ENCODE data around the gene NEDD8.
A peak's percentile ranks its signal among the peaks of the same experiment; 100 is the strongest.
"Not testable (repeated sequence)": the region's sequence is repeated elsewhere in the genome, so short reads cannot be mapped to it uniquely, and the experiment has no call there.

The NEDD8 gene

GRCh38 chr14:24226473-24226872, 5.7 kb downstream of the NEDD8 start:
- Histone ChIP-seq H3K27me3 (ENCODE audit: control insufficient read depth in 1 of 2, insufficient read depth in 2 of 2, low read length in 2 of 2) (no peaks in the 10 kb centered on the region), H3K4me1 (ENCODE audit: control insufficient read depth in 1 of 2, insufficient read depth in 2 of 2, low read length in 2 of 2) (peaks cover 8% of the 10 kb centered on the region in 2 donors), H3K9ac (ENCODE audit: low read depth in 1 of 2, low read length in 2 of 2) (no peak overlapping the region), H3K4me3 (ENCODE audit: low read depth in 1 of 2, low read length in 2 of 2) (no peak overlapping the region), H3K27ac (ENCODE audit: low read depth, low read length) (no peak overlapping the region), H3K36me3 (ENCODE audit: control insufficient read depth in 1 of 2, insufficient read depth in 2 of 2, low read length in 2 of 2) (no peaks in the 10 kb centered on the region), H3K9me3 (ENCODE audit: control insufficient read depth in 1 of 2, low read length in 2 of 2) (no peaks in the 10 kb centered on the region)

GRCh38 chr14:24224618-24225071, 7.5 kb downstream of the NEDD8 start:
- no peaks in the 10 kb centered on the region for H3K9me3 ChIP-seq (ENCODE audit: control insufficient read depth in 1 of 2, low read length in 2 of 2)
- no peaks in the 10 kb centered on the region for H3K36me3 ChIP-seq (ENCODE audit: control insufficient read depth in 1 of 2, insufficient read depth in 2 of 2, low read length in 2 of 2)
- no peaks in the 10 kb centered on the region for H3K27me3 ChIP-seq (ENCODE audit: control insufficient read depth in 1 of 2, insufficient read depth in 2 of 2, low read length in 2 of 2)
- no peak overlapping the region for H3K4me3 ChIP-seq (ENCODE audit: low read depth in 1 of 2, low read length in 2 of 2)
- no peak overlapping the region for H3K27ac ChIP-seq (ENCODE audit: low read depth, low read length)
- no peak overlapping the region for H3K9ac ChIP-seq (ENCODE audit: low read depth in 1 of 2, low read length in 2 of 2)
- no peaks in the 10 kb centered on the region for H3K4me1 ChIP-seq (ENCODE audit: control insufficient read depth in 1 of 2, insufficient read depth in 2 of 2, low read length in 2 of 2)

- not testable (repeated sequence) for H3K27ac ChIP-seq (ENCODE audit: low read depth, low read length); H3K36me3 ChIP-seq (ENCODE audit: control insufficient read depth in 1 of 2, insufficient read depth in 2 of 2, low read length in 2 of 2); H3K9ac ChIP-seq (ENCODE audit: low read depth in 1 of 2, low read length in 2 of 2); H3K4me3 ChIP-seq (ENCODE audit: low read depth in 1 of 2, low read length in 2 of 2); H3K9me3 ChIP-seq (ENCODE audit: control insufficient read depth in 1 of 2, low read length in 2 of 2); H3K27me3 ChIP-seq (ENCODE audit: control insufficient read depth in 1 of 2, insufficient read depth in 2 of 2, low read length in 2 of 2); H3K4me1 ChIP-seq (ENCODE audit: control insufficient read depth in 1 of 2, insufficient read depth in 2 of 2, low read length in 2 of 2)
Observed at GRCh38 chr14:24222987-24223386, 9.2 kb downstream of the NEDD8 start.

GRCh38 chr14:24219521-24219920, 12.6 kb downstream of the NEDD8 start:
- H3K36me3 ChIP-seq (ENCODE audit: control insufficient read depth in 1 of 2, insufficient read depth in 2 of 2, low read length in 2 of 2), result peaks cover 0 to 12% of the 10 kb centered on the region in 2 donors

GRCh38 chr14:24219080-24219479, 13.1 kb downstream of the NEDD8 start:
- no peak overlapping the region for H3K27ac ChIP-seq (ENCODE audit: low read depth, low read length)

More at GRCh38 chr14:24219521-24219920, 12.6 kb downstream of the NEDD8 start:
- Histone ChIP-seq H3K9me3 (ENCODE audit: control insufficient read depth in 1 of 2, low read length in 2 of 2) (no peaks in the 10 kb centered on the region), H3K4me3 (ENCODE audit: low read depth in 1 of 2, low read length in 2 of 2) (no peak overlapping the region), H3K27me3 (ENCODE audit: control insufficient read depth in 1 of 2, insufficient read depth in 2 of 2, low read length in 2 of 2) (no peaks in the 10 kb centered on the region), H3K4me1 (ENCODE audit: control insufficient read depth in 1 of 2, insufficient read depth in 2 of 2, low read length in 2 of 2) (peaks cover 5 to 8% of the 10 kb centered on the region in 2 donors), H3K27ac (ENCODE audit: low read depth, low read length) (no peak overlapping the region), H3K9ac (ENCODE audit: low read depth in 1 of 2, low read length in 2 of 2) (no peak overlapping the region)

GRCh38 chr14:24216876-24217275, 15.3 kb downstream of the NEDD8 start:
- H3K4me3 ChIP-seq (ENCODE audit: low read depth in 1 of 2, low read length in 2 of 2); H3K9me3 ChIP-seq (ENCODE audit: control insufficient read depth in 1 of 2, low read length in 2 of 2); H3K9ac ChIP-seq (ENCODE audit: low read depth in 1 of 2, low read length in 2 of 2); H3K27me3 ChIP-seq (ENCODE audit: control insufficient read depth in 1 of 2, insufficient read depth in 2 of 2, low read length in 2 of 2); H3K27ac ChIP-seq (ENCODE audit: low read depth, low read length): not testable (repeated sequence)
- Histone ChIP-seq H3K36me3 (ENCODE audit: control insufficient read depth in 1 of 2, insufficient read depth in 2 of 2, low read length in 2 of 2) (peaks cover 0 to 12% of the 10 kb centered on the region in 2 donors), H3K4me1 (ENCODE audit: control insufficient read depth in 1 of 2, insufficient read depth in 2 of 2, low read length in 2 of 2) (peaks cover 16 to 21% of the 10 kb centered on the region in 2 donors)

More at GRCh38 chr14:24219080-24219479, 13.1 kb downstream of the NEDD8 start:
- Histone ChIP-seq H3K9me3 (ENCODE audit: control insufficient read depth in 1 of 2, low read length in 2 of 2) (no peaks in the 10 kb centered on the region), H3K9ac (ENCODE audit: low read depth in 1 of 2, low read length in 2 of 2) (no peak overlapping the region), H3K36me3 (ENCODE audit: control insufficient read depth in 1 of 2, insufficient read depth in 2 of 2, low read length in 2 of 2) (peaks cover 0 to 12% of the 10 kb centered on the region in 2 donors), H3K27me3 (ENCODE audit: control insufficient read depth in 1 of 2, insufficient read depth in 2 of 2, low read length in 2 of 2) (no peaks in the 10 kb centered on the region), H3K4me3 (ENCODE audit: low read depth in 1 of 2, low read length in 2 of 2) (no peak overlapping the region), H3K4me1 (ENCODE audit: control insufficient read depth in 1 of 2, insufficient read depth in 2 of 2, low read length in 2 of 2) (peaks cover 9 to 12% of the 10 kb centered on the region in 2 donors)

GRCh38 chr14:24216345-24216699, 15.8 kb downstream of the NEDD8 start:
- peaks cover 16 to 21% of the 10 kb centered on the region in 2 donors for H3K4me1 ChIP-seq (ENCODE audit: control insufficient read depth in 1 of 2, insufficient read depth in 2 of 2, low read length in 2 of 2)
- H3K27ac ChIP-seq (ENCODE audit: low read depth, low read length), result no peak overlapping the region
- peak overlapping the region in 1 of 2 donors; percentile 34 for H3K9ac ChIP-seq (ENCODE audit: low read depth in 1 of 2, low read length in 2 of 2)
- peak overlapping the region; percentile 84 to 96 for H3K4me3 ChIP-seq (ENCODE audit: low read depth in 1 of 2, low read length in 2 of 2)
- no peaks in the 10 kb centered on the region for H3K9me3 ChIP-seq (ENCODE audit: control insufficient read depth in 1 of 2, low read length in 2 of 2)
- H3K27me3 ChIP-seq (ENCODE audit: control insufficient read depth in 1 of 2, insufficient read depth in 2 of 2, low read length in 2 of 2), result no peaks in the 10 kb centered on the region
- H3K36me3 ChIP-seq (ENCODE audit: control insufficient read depth in 1 of 2, insufficient read depth in 2 of 2, low read length in 2 of 2), result peaks cover 0 to 17% of the 10 kb centered on the region in 2 donors

GRCh38 chr14:24215495-24216344, 16.4 kb downstream of the NEDD8 start, which contains the start of gene MDP1:
MDP1 (minus strand) TSS chr14:24216066; CDS start chr14:24215955, 111 bp downstream.
- H3K9ac ChIP-seq (ENCODE audit: low read depth in 1 of 2, low read length in 2 of 2), result peak within 1 kb of the TSS; percentile 83 to 99
- H3K27ac ChIP-seq (ENCODE audit: low read depth, low read length), result peak within 1 kb of the TSS; percentile 74
- H3K36me3 ChIP-seq (ENCODE audit: control insufficient read depth in 1 of 2, insufficient read depth in 2 of 2, low read length in 2 of 2), result peaks cover under 1 to 20% of the 10 kb centered on the region in 2 donors
- no peaks in the 10 kb centered on the region for H3K27me3 ChIP-seq (ENCODE audit: control insufficient read depth in 1 of 2, insufficient read depth in 2 of 2, low read length in 2 of 2)
- peak within 1 kb of the TSS; percentile 84 to 96 for H3K4me3 ChIP-seq (ENCODE audit: low read depth in 1 of 2, low read length in 2 of 2)
- H3K9me3 ChIP-seq (ENCODE audit: control insufficient read depth in 1 of 2, low read length in 2 of 2), result no peaks in the 10 kb centered on the region
- H3K4me1 ChIP-seq (ENCODE audit: control insufficient read depth in 1 of 2, insufficient read depth in 2 of 2, low read length in 2 of 2), result peaks cover 16 to 21% of the 10 kb centered on the region in 2 donors

- H3K9ac ChIP-seq (ENCODE audit: low read depth in 1 of 2, low read length in 2 of 2), result peak overlapping the region; percentile 90 to 95
- no peaks in the 10 kb centered on the region for H3K9me3 ChIP-seq (ENCODE audit: control insufficient read depth in 1 of 2, low read length in 2 of 2)
- peaks cover 13 to 37% of the 10 kb centered on the region in 2 donors for H3K36me3 ChIP-seq (ENCODE audit: control insufficient read depth in 1 of 2, insufficient read depth in 2 of 2, low read length in 2 of 2)
- no peaks in the 10 kb centered on the region for H3K27me3 ChIP-seq (ENCODE audit: control insufficient read depth in 1 of 2, insufficient read depth in 2 of 2, low read length in 2 of 2)
- H3K27ac ChIP-seq (ENCODE audit: low read depth, low read length), result peak overlapping the region; percentile 97
- H3K4me3 ChIP-seq (ENCODE audit: low read depth in 1 of 2, low read length in 2 of 2), result peak overlapping the region; percentile 78 to 93
- peaks cover 16 to 21% of the 10 kb centered on the region in 2 donors for H3K4me1 ChIP-seq (ENCODE audit: control insufficient read depth in 1 of 2, insufficient read depth in 2 of 2, low read length in 2 of 2)
Observed at GRCh38 chr14:24213866-24214662, 18.1 kb downstream of the NEDD8 start.

Measured in duodenal mucosa (tissue), 2 donors.